ENCODE measurements around the gene TMCC2.

Gene TMCC2

GRCh38 chr1:205241366-205242030, 13.8 kb downstream of the TMCC2 start:
- DNase-seq, result no peak

- DNase-seq, result peak; percentile 23
These were observed 15.8 kb downstream of the TMCC2 start for GRCh38 chr1:205243350-205244191.

GRCh38 chr1:205244384-205244783, 16.6 kb downstream of the TMCC2 start:
- DNase-seq, result no peak

- DNase-seq, result no peak
These were observed 17.4 kb downstream of the TMCC2 start for GRCh38 chr1:205245096-205245495.

GRCh38 chr1:205246351-205247119, 18.8 kb downstream of the TMCC2 start:
- DNase-seq, result no peak

GRCh38 chr1:205247130-205247921, 19.6 kb downstream of the TMCC2 start:
- DNase-seq, result no peak

GRCh38 chr1:205248793-205249601, 21.3 kb downstream of the TMCC2 start:
- DNase-seq, result peak; percentile 59

- no peak for DNase-seq
These were observed 21.9 kb downstream of the TMCC2 start for GRCh38 chr1:205249651-205250050.

DNA sequence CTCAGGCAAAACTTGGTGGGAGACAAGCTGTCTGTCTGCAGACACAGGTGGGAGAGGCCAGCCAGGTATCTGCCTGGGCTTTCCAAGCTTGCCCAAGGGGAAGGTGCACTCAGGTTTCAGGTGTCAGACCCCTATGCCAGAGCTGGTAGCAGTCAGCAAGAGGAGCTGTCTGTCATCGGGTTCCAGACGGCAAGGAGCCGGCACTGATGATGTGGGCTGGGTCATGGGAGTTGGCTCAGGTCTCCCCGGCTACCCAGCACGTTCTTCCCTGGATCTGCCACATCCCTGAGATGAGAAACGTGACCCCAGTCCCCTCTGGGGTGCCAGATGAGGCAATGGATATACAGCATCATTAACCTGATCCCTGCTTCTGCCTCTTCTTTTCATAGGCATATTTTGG, 23.0 kb downstream of the TMCC2 start:
- DNase-seq, result peak; percentile 65

DNA sequence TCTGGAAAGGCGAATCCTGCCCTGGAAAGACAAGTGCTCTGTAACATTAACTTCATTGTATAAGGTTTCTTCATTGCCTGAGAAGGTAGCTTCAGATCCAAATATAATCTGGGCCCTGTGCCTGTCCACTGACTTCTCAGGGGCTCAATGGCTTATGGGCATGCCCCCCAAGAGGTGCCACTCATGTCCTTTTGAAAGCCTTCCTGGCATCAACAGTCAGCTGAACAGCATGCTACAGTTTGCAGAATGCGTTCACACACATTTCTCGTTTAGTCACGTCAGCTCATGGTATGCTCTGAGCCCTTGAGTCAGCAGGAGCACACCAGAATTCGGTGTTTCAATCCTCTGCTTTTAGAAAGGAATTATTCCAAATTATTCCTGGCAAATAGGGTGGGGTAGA, 23.8 kb downstream of the TMCC2 start:
- no peak for DNase-seq

DNA sequence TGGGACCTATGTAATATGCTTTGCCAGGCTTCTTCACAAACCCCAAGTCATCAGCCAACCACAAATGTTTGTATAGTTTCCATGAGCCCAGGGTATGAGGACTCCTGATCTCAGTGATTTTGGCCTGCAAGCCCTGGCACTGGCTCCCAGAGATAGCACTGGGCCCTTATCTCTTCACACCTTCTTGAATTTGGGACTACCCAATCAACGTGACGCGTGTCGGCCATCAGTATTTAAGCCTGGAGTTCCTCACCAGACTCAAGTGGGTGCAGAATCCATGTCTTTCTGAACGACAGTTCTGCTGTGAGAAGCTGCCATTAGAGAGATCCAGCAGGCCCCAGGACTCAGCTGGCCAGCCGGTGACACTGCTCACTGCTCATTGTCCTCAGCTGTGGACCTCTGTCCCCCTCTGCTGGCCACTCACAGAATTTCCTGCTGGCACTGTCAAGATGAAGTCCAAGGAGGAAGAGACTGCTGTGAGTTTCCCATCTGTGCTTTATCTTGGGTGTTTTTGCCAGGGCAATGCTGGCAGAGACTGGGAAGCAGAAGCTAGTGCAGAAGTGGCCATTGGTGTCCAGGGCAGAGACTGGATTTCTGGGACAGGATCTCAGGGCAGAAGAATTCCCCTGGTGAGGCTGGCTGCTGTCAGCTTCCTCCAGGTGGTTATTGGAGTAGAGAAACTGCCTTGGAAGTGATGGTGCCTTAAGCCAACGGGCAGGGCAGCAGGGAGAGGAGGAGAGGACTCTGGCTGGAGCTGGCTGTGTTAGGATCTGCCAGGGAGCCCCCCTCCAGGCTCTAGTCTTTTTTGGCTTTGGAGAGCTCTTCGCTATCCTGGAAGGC, 28.4 kb downstream of the TMCC2 start:
- DNase-seq, result peak; percentile 69

GRCh38 chr1:205256951-205257625, 29.3 kb downstream of the TMCC2 start:
- DNase-seq, result peak; percentile 93

- DNase-seq, result no peak
These were observed 30.0 kb downstream of the TMCC2 start for GRCh38 chr1:205257735-205258134.

DNA sequence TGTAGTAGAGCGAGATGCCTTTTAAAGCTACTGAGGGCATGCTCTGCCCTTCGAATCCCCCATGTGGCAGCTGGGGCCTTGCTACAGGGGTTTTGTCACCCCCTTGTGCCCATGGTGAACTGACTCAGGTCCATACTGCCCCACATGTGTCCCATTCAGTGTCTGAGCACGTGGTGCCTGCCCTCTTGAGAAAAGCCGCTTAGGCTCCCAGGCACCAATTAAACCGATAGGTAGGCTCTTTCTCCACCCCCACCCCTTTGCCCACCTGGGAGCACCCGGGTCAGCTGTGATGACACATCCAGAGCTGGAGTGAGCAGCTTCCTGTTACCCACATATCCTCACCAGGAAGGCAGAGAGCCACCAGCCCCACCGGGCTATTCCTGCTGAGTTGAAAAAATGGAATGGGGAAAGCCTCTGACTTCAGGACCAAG, 30.5 kb downstream of the TMCC2 start:
- DNase-seq, result no peak

DNA sequence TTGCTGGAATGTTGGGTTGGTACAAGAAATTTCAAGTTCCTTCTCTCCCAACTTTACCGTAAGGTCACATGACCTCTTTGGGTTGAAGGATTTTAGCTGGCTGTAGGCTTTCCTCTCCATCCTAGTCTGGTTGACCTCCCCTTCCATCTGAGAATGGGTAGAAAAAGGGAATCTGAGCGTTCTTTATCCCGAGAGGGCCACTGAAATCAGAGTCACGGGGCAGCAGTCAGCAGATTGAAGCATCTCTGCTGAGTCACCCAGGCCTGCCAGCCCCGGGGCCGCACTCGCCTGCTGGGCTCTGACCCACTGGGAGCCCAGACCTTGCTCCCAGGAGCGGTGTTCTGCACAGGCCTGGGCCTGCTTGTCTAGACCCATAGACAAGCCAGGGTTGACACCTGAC, 31.0 kb downstream of the TMCC2 start:
- no peak for DNase-seq

DNA sequence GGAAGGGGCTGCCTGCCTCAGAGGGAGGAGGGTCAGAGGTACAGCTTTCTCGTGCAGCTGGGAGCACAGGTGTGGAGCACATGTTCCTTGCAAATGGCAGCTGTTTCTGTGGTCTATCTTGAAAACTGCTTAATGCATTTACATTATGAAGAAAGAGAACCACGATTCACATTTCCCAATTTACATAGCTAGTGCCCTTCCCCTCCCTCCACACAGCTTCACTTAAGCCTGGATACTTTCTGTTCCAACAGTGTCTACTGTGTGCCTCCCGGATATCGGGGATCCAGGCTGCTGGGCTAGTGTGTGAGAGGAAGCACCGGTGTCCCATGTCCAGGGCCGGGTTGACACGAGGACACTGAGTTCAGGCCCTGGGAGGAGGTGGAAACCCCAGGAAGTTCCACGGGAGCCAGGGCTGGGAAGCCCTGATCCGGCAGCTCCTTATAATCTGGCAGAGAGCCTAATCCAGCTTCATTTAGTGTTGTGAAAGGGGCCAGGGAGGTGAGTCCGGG, 31.6 kb downstream of the TMCC2 start:
- no peak for DNase-seq

GRCh38 chr1:205259998-205260397, 32.3 kb downstream of the TMCC2 start:
- DNase-seq, result no peak

GRCh38 chr1:205260948-205261732, 33.4 kb downstream of the TMCC2 start:
- DNase-seq, result no peak

Measured in NCI-H2171 (cell line).